GM18517 (cell line): ENCODE measurements around the gene SNX30.

ENCODE experiments used
- ATAC-seq: cut with Tn5 transposase; IDR thresholded peaks from one replicate; pipeline ENCODE4 v1.9.1; 2021; ENCODE audit warnings: mild to moderate bottlenecking, moderate library complexity; ENCODE audit not compliant: unreplicated experiment

The SNX30 gene

GRCh38 chr9:112873773-112874405 lies 123.3 kb downstream of the SNX30 start:
- ATAC-seq: no peak

- ATAC-seq: no peak
These were observed 128.2 kb downstream of the SNX30 start for GRCh38 chr9:112878752-112879151.

GRCh38 chr9:112880650-112881049 lies 130.1 kb downstream of the SNX30 start:
- no peak for ATAC-seq

GRCh38 chr9:112881331-112881730 lies 130.8 kb downstream of the SNX30 start:
- ATAC-seq: no peak

- ATAC-seq: no peak
These were observed 133.5 kb downstream of the SNX30 start for GRCh38 chr9:112884101-112884500.

- ATAC-seq: no peak
These were observed 134.2 kb downstream of the SNX30 start for GRCh38 chr9:112884721-112885120.

GRCh38 chr9:112885324-112885723 lies 134.8 kb downstream of the SNX30 start:
- ATAC-seq: no peak

- no peak for ATAC-seq
These were observed 135.8 kb downstream of the SNX30 start for GRCh38 chr9:112886351-112886750.

- no peak for ATAC-seq
These were observed 136.8 kb downstream of the SNX30 start for GRCh38 chr9:112887381-112887780.

- ATAC-seq: no peak
These were observed 139.8 kb downstream of the SNX30 start, which contains the start of gene SLC46A2 for GRCh38 chr9:112890106-112891081. TSS of gene SLC46A2 (minus strand) at chr9:112890876. CDS start at chr9:112890681, 195 bp downstream.

- ATAC-seq: no peak
These were observed 141.0 kb downstream of the SNX30 start for GRCh38 chr9:112891521-112891920.

- no peak for ATAC-seq
These were observed 142.4 kb downstream of the SNX30 start for GRCh38 chr9:112892981-112893380.

GRCh38 chr9:112894041-112894440 lies 143.5 kb downstream of the SNX30 start:
- ATAC-seq: no peak

GRCh38 chr9:112894699-112895098 lies 144.1 kb downstream of the SNX30 start:
- ATAC-seq: no peak

GRCh38 chr9:112896131-112896530 lies 145.6 kb downstream of the SNX30 start:
- ATAC-seq: no peak

- no peak for ATAC-seq
These were observed 148.3 kb downstream of the SNX30 start for GRCh38 chr9:112898872-112899311.

GRCh38 chr9:112900488-112900887 lies 149.9 kb downstream of the SNX30 start:
- no peak for ATAC-seq

- ATAC-seq: no peak
These were observed 150.3 kb downstream of the SNX30 start for GRCh38 chr9:112900901-112901300.

- ATAC-seq: no peak
These were observed 154.5 kb downstream of the SNX30 start for GRCh38 chr9:112905084-112905483.

- no peak for ATAC-seq
These were observed 161.2 kb downstream of the SNX30 start for GRCh38 chr9:112911736-112912135.

GRCh38 chr9:112912636-112913035 lies 162.1 kb downstream of the SNX30 start:
- ATAC-seq: no peak

- ATAC-seq: no peak
These were observed 162.8 kb downstream of the SNX30 start for GRCh38 chr9:112913326-112913725.
